ENCODE data around the gene CPA5.

- TF ChIP-seq, protein P1, sequence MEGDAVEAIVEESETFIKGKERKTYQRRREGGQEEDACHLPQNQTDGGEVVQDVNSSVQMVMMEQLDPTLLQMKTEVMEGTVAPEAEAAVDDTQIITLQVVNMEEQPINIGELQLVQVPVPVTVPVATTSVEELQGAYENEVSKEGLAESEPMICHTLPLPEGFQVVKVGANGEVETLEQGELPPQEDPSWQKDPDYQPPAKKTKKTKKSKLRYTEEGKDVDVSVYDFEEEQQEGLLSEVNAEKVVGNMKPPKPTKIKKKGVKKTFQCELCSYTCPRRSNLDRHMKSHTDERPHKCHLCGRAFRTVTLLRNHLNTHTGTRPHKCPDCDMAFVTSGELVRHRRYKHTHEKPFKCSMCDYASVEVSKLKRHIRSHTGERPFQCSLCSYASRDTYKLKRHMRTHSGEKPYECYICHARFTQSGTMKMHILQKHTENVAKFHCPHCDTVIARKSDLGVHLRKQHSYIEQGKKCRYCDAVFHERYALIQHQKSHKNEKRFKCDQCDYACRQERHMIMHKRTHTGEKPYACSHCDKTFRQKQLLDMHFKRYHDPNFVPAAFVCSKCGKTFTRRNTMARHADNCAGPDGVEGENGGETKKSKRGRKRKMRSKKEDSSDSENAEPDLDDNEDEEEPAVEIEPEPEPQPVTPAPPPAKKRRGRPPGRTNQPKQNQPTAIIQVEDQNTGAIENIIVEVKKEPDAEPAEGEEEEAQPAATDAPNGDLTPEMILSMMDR (IDR thresholded peaks at IDR 0.05): no peak
- no peak for TF ChIP-seq POLR2A (IDR thresholded peaks at IDR 0.05)
- no peak for TF ChIP-seq POLR2AphosphoS5 (IDR thresholded peaks at IDR 0.05; ENCODE audit: insufficient read depth in 1 of 2, low read depth in 1 of 2)
These were observed 48.5 kb downstream of the CPA5 start for GRCh38 chr7:130393101-130393561.

All from vagina (tissue), 2 donors.